ENCODE results near the gene C16orf90. TPM values are rescaled to one million over a fixed set of nuclear protein-coding genes. Genes with fewer than 3 reads are reported as not detected.
"Not testable (repeated sequence)": the region's sequence is repeated elsewhere in the genome, so short reads cannot be mapped to it uniquely, and the experiment has no call there.

Gene C16orf90
- total and polyA plus RNA-seq, 2 experiments from 2014 or later, result not detected

DNA sequence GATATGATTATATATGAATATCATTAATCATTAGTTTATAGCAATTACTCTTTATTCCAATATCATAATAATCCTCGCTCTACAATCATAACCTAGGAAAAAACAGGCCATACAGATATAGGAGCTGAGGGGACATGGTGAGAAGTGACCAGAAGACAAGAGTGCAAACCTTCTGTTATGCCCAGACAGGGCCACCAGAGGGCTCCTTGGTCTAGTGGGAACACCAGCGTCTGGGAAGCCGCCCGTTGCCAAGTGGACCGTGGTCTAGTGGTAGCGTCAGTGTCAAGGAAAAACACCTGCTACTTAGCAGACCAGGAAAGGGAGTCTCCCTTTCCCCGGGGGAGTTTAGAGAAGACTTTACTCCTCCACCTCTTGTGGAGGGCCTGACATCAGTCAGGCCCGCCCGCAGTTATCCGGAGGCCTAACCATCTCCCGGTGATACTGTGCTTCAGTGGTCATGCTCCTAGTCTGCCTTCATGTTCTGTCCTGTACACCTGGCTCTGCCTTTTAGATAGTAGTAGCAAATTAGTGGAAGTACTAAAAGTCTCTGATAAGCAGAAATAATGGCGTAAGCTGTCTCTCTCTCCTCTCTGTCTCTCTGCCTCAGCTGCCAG, 32.0 kb upstream of the C16orf90 start:
- not testable (repeated sequence) for H3K36me3 ChIP-seq (replicated peaks; ENCODE audit: insufficient read depth, low read depth); H4K20me1 ChIP-seq (ENCODE audit: insufficient read depth, poor library complexity, severe bottlenecking); H3K4me1 ChIP-seq (ENCODE audit: insufficient read depth); H2AFZ ChIP-seq; H3K27me3 ChIP-seq; H3K9me2 ChIP-seq (replicated peaks; ENCODE audit: insufficient read depth); H3K4me3 ChIP-seq; H3K79me2 ChIP-seq; H3K9me3 ChIP-seq (ENCODE audit: low read depth); H3K4me2 ChIP-seq; H3K27ac ChIP-seq
- TF ChIP-seq CTCF (IDR thresholded peaks at IDR 0.05; ENCODE audit: poor library complexity), result peak; percentile 39
- 88% methylated on average over 12 of the region's 12 CpGs for WGBS (ENCODE audit: low lambda C conversion rate, missing lambda C conversion rate)
- DNase-seq (ENCODE audit: low spot score), result peak; percentile 57

DNA sequence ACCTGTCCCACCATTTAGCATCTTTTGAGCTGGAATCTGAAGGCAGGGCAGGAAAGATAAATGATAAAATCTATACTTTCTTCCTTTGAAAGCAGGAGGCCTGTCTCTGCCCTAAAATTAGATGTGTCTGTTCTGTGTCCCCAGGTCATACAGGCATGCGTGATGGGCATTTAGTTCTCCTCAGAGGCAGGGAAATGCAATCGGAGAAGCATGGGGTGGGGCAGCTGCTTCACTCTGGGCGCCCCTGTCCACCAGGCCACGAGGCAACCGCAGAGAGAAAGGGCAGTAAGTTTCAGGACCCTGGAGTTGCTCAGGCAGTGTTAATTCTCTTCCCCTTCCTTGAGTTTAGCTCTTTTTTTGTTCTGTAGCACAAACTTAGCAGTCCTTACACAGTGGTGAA, 30.7 kb upstream of the C16orf90 start:
- no peak overlapping the region for H2AFZ ChIP-seq
- H4K20me1 ChIP-seq (ENCODE audit: insufficient read depth, poor library complexity, severe bottlenecking), result no peaks in the 10 kb centered on the region
- no peaks in the 10 kb centered on the region for H3K4me1 ChIP-seq (ENCODE audit: insufficient read depth)
- no peak for DNase-seq (ENCODE audit: low spot score)
- no peak overlapping the region for H3K4me3 ChIP-seq
- H3K9me2 ChIP-seq (replicated peaks; ENCODE audit: insufficient read depth), result no peaks in the 10 kb centered on the region
- TF ChIP-seq EZH2 (IDR thresholded peaks at IDR 0.05; ENCODE audit: borderline replicate concordance), result no peak
- TF ChIP-seq CTCF (IDR thresholded peaks at IDR 0.05; ENCODE audit: poor library complexity), result no peak
- no peak for TF ChIP-seq EZH2phosphoT487 (IDR thresholded peaks at IDR 0.05; ENCODE audit: low read depth, severe bottlenecking, unreplicated experiment)
- no peaks in the 10 kb centered on the region for H3K9me3 ChIP-seq (ENCODE audit: low read depth)
- no peaks in the 10 kb centered on the region for H3K27me3 ChIP-seq
- H3K27ac ChIP-seq, result no peak overlapping the region
- H3K4me2 ChIP-seq, result no peak overlapping the region
- H3K79me2 ChIP-seq, result no peaks in the 10 kb centered on the region
- no peaks in the 10 kb centered on the region for H3K36me3 ChIP-seq (replicated peaks; ENCODE audit: insufficient read depth, low read depth)
- WGBS (ENCODE audit: low lambda C conversion rate, missing lambda C conversion rate), result 85% methylated on average over 5 of the region's 5 CpGs

DNA sequence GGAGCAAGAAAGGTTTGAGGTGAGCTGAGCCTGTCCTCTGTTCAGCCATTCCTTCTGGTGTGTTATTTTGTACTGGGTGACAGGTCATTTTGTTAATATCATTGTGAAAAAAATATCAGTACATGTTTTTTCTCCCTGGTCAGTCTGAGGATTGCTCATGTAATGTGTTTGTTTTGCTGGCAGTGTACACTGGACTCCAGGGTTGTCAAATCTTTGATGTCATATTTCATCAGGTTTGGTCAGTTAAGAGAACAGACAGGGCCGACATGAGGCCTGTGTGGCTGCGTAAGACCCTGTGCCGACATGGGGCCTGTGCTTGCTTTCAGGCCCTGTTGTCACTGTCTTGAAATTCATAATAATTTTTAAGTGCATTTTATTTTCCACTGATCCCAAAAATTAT, 28.0 kb upstream of the C16orf90 start:
- no peaks in the 10 kb centered on the region for H3K27me3 ChIP-seq
- DNase-seq (ENCODE audit: low spot score), result no peak
- no peaks in the 10 kb centered on the region for H3K9me2 ChIP-seq (replicated peaks; ENCODE audit: insufficient read depth)
- TF ChIP-seq CTCF (IDR thresholded peaks at IDR 0.05; ENCODE audit: poor library complexity) (no peak), EZH2phosphoT487 (IDR thresholded peaks at IDR 0.05; ENCODE audit: low read depth, severe bottlenecking, unreplicated experiment) (no peak), EZH2 (IDR thresholded peaks at IDR 0.05; ENCODE audit: borderline replicate concordance) (no peak)
- no peaks in the 10 kb centered on the region for H3K79me2 ChIP-seq
- no peaks in the 10 kb centered on the region for H3K9me3 ChIP-seq (ENCODE audit: low read depth)
- H3K4me3 ChIP-seq, result no peak overlapping the region
- 100% methylated on average over 3 of the region's 3 CpGs for WGBS (ENCODE audit: low lambda C conversion rate, missing lambda C conversion rate)
- no peaks in the 10 kb centered on the region for H4K20me1 ChIP-seq (ENCODE audit: insufficient read depth, poor library complexity, severe bottlenecking)
- no peak overlapping the region for H3K27ac ChIP-seq
- H2AFZ ChIP-seq, result no peak overlapping the region
- H3K4me2 ChIP-seq, result no peak overlapping the region
- H3K36me3 ChIP-seq (replicated peaks; ENCODE audit: insufficient read depth, low read depth), result no peaks in the 10 kb centered on the region
- H3K4me1 ChIP-seq (ENCODE audit: insufficient read depth), result peaks cover 11% of the 10 kb centered on the region

DNA sequence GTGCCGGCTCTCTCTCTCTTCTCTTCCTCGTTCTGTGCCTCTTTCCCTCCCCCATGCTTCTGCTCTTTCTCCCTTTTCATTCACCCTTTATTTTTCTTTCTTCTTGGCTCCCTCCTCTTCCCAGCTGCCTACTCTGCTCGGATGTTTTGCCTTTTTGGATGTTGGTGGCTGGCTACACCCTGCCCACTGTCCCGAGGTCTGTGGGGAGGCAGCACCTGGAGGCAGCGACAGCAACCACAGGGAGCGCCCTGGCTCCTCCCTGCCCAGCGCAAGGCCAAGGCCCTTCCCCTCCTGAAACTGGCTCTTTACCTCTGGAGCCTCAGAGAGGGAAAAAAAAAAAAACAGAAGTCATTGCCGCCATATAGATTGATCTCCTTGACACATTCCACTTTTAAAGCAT, 25.6 kb upstream of the C16orf90 start:
- no peaks in the 10 kb centered on the region for H4K20me1 ChIP-seq (ENCODE audit: insufficient read depth, poor library complexity, severe bottlenecking)
- H3K4me3 ChIP-seq, result no peak overlapping the region
- H2AFZ ChIP-seq, result no peak overlapping the region
- 58% methylated on average over 8 of the region's 8 CpGs for whole genome bisulfite sequencing (ENCODE audit: low lambda C conversion rate, missing lambda C conversion rate)
- H3K27me3 ChIP-seq, result no peaks in the 10 kb centered on the region
- no peaks in the 10 kb centered on the region for H3K9me2 ChIP-seq (replicated peaks; ENCODE audit: insufficient read depth)
- peak; percentile 25 for DNase-seq (ENCODE audit: low spot score)
- no peaks in the 10 kb centered on the region for H3K36me3 ChIP-seq (replicated peaks; ENCODE audit: insufficient read depth, low read depth)
- H3K79me2 ChIP-seq, result no peaks in the 10 kb centered on the region
- TF ChIP-seq EZH2 (IDR thresholded peaks at IDR 0.05; ENCODE audit: borderline replicate concordance), result no peak
- no peak for TF ChIP-seq EZH2phosphoT487 (IDR thresholded peaks at IDR 0.05; ENCODE audit: low read depth, severe bottlenecking, unreplicated experiment)
- no peak for TF ChIP-seq CTCF (IDR thresholded peaks at IDR 0.05; ENCODE audit: poor library complexity)
- peak overlapping the region; percentile 90 for H3K27ac ChIP-seq
- no peaks in the 10 kb centered on the region for H3K9me3 ChIP-seq (ENCODE audit: low read depth)
- H3K4me1 ChIP-seq (ENCODE audit: insufficient read depth), result peaks cover 11% of the 10 kb centered on the region
- H3K4me2 ChIP-seq, result peak overlapping the region; percentile 68
